Neural cell (in vitro differentiated cells): ENCODE measurements around the gene ALS2CL. TPM values are rescaled to one million over a fixed set of nuclear protein-coding genes. Genes with fewer than 3 reads are reported as not detected.

Experiments
- H2AFZ ChIP-seq: fragments of 200-600, 300-800 bp; sonication (generic), shearing (Covaris generic); 2 replicates; pipeline ENCODE4 v1.6.0; 2014; ENCODE audit warnings: low read depth, mild to moderate bottlenecking, antibody characterized with exemption, low read length, moderate library complexity
- H3F3A ChIP-seq: fragments of 200-600 bp; shearing (Covaris generic); 2 replicates; pipeline ENCODE4 v1.6.1; 2016; ENCODE audit warnings: mild to moderate bottlenecking, moderate library complexity, mixed read lengths, antibody characterized with exemption, low read length; ENCODE audit not compliant: insufficient read depth, poor library complexity, severe bottlenecking
- H3K27ac ChIP-seq: fragments of 200-600, 300-800 bp; sonication (generic), shearing (Covaris generic); 2 replicates; pipeline ENCODE4 v1.5.1; 2014; ENCODE audit warnings: mild to moderate bottlenecking, low read length, moderate library complexity
- H3K27me3 ChIP-seq: fragments of 300-800, 200-600 bp; sonication (generic), shearing (Covaris generic); 2 replicates; pipeline ENCODE4 v1.6.0; 2014; ENCODE audit warnings: mild to moderate bottlenecking, low read depth, low read length, moderate library complexity; ENCODE audit not compliant: insufficient read depth
- H3K36me3 ChIP-seq: fragments of 300-800, 200-600 bp; sonication (generic), shearing (Covaris generic); 2 replicates; pipeline ENCODE4 v1.5.1; 2014; ENCODE audit warnings: mild to moderate bottlenecking, antibody characterized with exemption, low read length, moderate library complexity; ENCODE audit not compliant: insufficient read depth
- H3K4me2 ChIP-seq: fragments of 300-800, 200-600 bp; sonication (generic), shearing (Covaris generic); 2 replicates; pipeline ENCODE4 v1.6.0; 2014; ENCODE audit warnings: mild to moderate bottlenecking, low read length
- H3K4me3 ChIP-seq: fragments of 300-800, 200-600 bp; sonication (generic), shearing (Covaris generic); 2 replicates; pipeline ENCODE4 v1.5.1; 2014; ENCODE audit warnings: mild to moderate bottlenecking, low read length, moderate library complexity
- H3K79me2 ChIP-seq: fragments of 200-600 bp; shearing (Covaris generic); replicated peaks from 2 replicates; pipeline ENCODE4 v1.6.0; 2014; ENCODE audit warnings: mild to moderate bottlenecking, low read length, moderate library complexity; ENCODE audit not compliant: insufficient read depth
- H3K9ac ChIP-seq: fragments of 300-800, 200-600 bp; sonication (generic), shearing (Covaris generic); 2 replicates; pipeline ENCODE4 v1.6.1; 2016; ENCODE audit warnings: mild to moderate bottlenecking, low read length, mixed read lengths
- H3K9me2 ChIP-seq: fragments of 200-600 bp; shearing (Covaris generic); 2 replicates; pipeline ENCODE4 v1.6.1; 2016; ENCODE audit warnings: mild to moderate bottlenecking, low read length, mixed read lengths; ENCODE audit not compliant: insufficient read depth
- H3K9me3 ChIP-seq: fragments of 200-600, 300-800 bp; sonication (generic), shearing (Covaris generic); 2 replicates; pipeline ENCODE4 v1.6.1; 2016; ENCODE audit warnings: mild to moderate bottlenecking, mixed run types, low read length, moderate library complexity, mixed read lengths
- H4K20me1 ChIP-seq: fragments of 200-600 bp; shearing (Covaris generic); 2 replicates; pipeline ENCODE4 v1.6.1; 2016; ENCODE audit warnings: mild to moderate bottlenecking, mixed run types; ENCODE audit not compliant: insufficient read depth
- CTCF ChIP-seq: fragments of 450-650 bp; IDR thresholded peaks from 2 replicates; pipeline ENCODE4 v1.5.1; 2014; ENCODE audit warnings: antibody characterized with exemption, mild to moderate bottlenecking, moderate library complexity; ENCODE audit not compliant: poor library complexity, severe bottlenecking
- EP300 ChIP-seq: fragments of 450-650 bp; conservative IDR thresholded peaks from 2 replicates; pipeline ENCODE4 v1.6.1; 2014; ENCODE audit warnings: antibody characterized with exemption, mild to moderate bottlenecking, moderate library complexity; ENCODE audit not compliant: poor library complexity, severe bottlenecking
- EZH2 ChIP-seq: fragments of 200-600, 300-800 bp; shearing (Covaris generic), sonication (generic); IDR thresholded peaks from 2 replicates; pipeline ENCODE4 v1.6.1; 2014; ENCODE audit warnings: antibody characterized with exemption, low read length, borderline replicate concordance, mild to moderate bottlenecking; ENCODE audit not compliant: insufficient read depth, poor library complexity, severe bottlenecking
- MXI1 ChIP-seq: fragments of 450-650 bp; conservative IDR thresholded peaks from 2 replicates; pipeline ENCODE4 v1.6.1; 2014; ENCODE audit warnings: antibody characterized with exemption, mild to moderate bottlenecking; ENCODE audit not compliant: poor library complexity, severe bottlenecking
- POLR2AphosphoS5 ChIP-seq: IDR thresholded peaks from 2 replicates; pipeline ENCODE4 v1.6.1; 2012
- RAD21 ChIP-seq: fragments of 450-650 bp; conservative IDR thresholded peaks from 2 replicates; pipeline ENCODE4 v1.6.1; 2014; ENCODE audit warnings: antibody characterized with exemption, mild to moderate bottlenecking, moderate library complexity
- REST ChIP-seq: IDR thresholded peaks from 2 replicates; pipeline ENCODE4 v1.6.1; 2012; ENCODE audit warnings: borderline replicate concordance
- SMC3 ChIP-seq: fragments of 450-650 bp; conservative IDR thresholded peaks from 2 replicates; pipeline ENCODE4 v1.6.1; 2014; ENCODE audit warnings: antibody characterized with exemption, mild to moderate bottlenecking, moderate library complexity; ENCODE audit not compliant: poor library complexity
- TAF1 ChIP-seq: IDR thresholded peaks from 2 replicates; pipeline ENCODE4 v1.6.1; 2012; ENCODE audit warnings: low read depth
- polyA plus RNA-seq: library from polyadenylated mRNA; depleted of rRNA; stranded (reverse); fragments of >200 nt; gene quantifications from 2 replicates; pipeline ENCODE4 v1.2.3, GENCODE V29; 2014

The ALS2CL gene
- polyA plus RNA-seq, 1 donor from 2014 or later, result 0.11 TPM

- Histone ChIP-seq H3K27me3 (peaks cover 23% of the 10 kb centered on the region), H4K20me1 (no peaks in the 10 kb centered on the region), H3F3A (no peaks in the 10 kb centered on the region), H3K9ac (no peak overlapping the region), H3K79me2 (no peaks in the 10 kb centered on the region), H2AFZ (no peak overlapping the region), H3K9me2 (no peaks in the 10 kb centered on the region), H3K9me3 (no peaks in the 10 kb centered on the region), H3K4me3 (no peak overlapping the region), H3K4me2 (no peak overlapping the region), H3K27ac (no peak overlapping the region), H3K36me3 (no peaks in the 10 kb centered on the region)
- TF ChIP-seq TAF1, result no peak
- no peak for TF ChIP-seq CTCF
- TF ChIP-seq EP300, result no peak
- TF ChIP-seq EZH2, result no peak
- no peak for TF ChIP-seq SMC3
These were observed 2.7 kb downstream of the ALS2CL start for GRCh38 chr3:46690798-46691197.

GRCh38 chr3:46685446-46685845 lies 8.0 kb downstream of the ALS2CL start:
- no peak overlapping the region for H2AFZ ChIP-seq
- H3K79me2 ChIP-seq, result no peaks in the 10 kb centered on the region
- H3F3A ChIP-seq, result no peaks in the 10 kb centered on the region
- H3K36me3 ChIP-seq, result no peaks in the 10 kb centered on the region
- TF ChIP-seq EZH2, result no peak
- TF ChIP-seq REST, result no peak
- no peak for TF ChIP-seq TAF1
- TF ChIP-seq CTCF, result no peak
- no peak for TF ChIP-seq RAD21
- no peak for TF ChIP-seq POLR2AphosphoS5
- no peak for TF ChIP-seq MXI1
- no peak for TF ChIP-seq SMC3
- TF ChIP-seq EP300, result no peak
- H4K20me1 ChIP-seq, result no peaks in the 10 kb centered on the region
- H3K27ac ChIP-seq, result no peak overlapping the region
- no peaks in the 10 kb centered on the region for H3K27me3 ChIP-seq
- H3K4me3 ChIP-seq, result no peak overlapping the region
- no peak overlapping the region for H3K9ac ChIP-seq
- H3K9me2 ChIP-seq, result no peaks in the 10 kb centered on the region
- no peaks in the 10 kb centered on the region for H3K9me3 ChIP-seq
- no peak overlapping the region for H3K4me2 ChIP-seq
